Neutrophil (primary cell): ENCODE data around the gene TAS2R5.
"Not testable (repeated sequence)": the region's sequence is repeated elsewhere in the genome, so short reads cannot be mapped to it uniquely, and the experiment has no call there.

Experiments
- H3K27ac ChIP-seq: fragments of 200-600 bp; sonication (generic); 2 replicates; pipeline ENCODE4 v1.5.1; 2016; ENCODE audit warnings: mild to moderate bottlenecking, moderate library complexity
- H3K27me3 ChIP-seq: fragments of 200-600 bp; sonication (generic); 2 replicates; pipeline ENCODE4 v1.6.0; 2016; ENCODE audit warnings: mild to moderate bottlenecking
- H3K36me3 ChIP-seq: fragments of 200-600 bp; sonication (generic); 2 replicates; pipeline ENCODE4 v1.5.1; 2017
- H3K4me1 ChIP-seq, 2 experiments: fragments of 200-600 bp in 1 of 2; sonication (generic) in 1 of 2; 1 replicate in 1 of 2; 2 replicates in 1 of 2; pipeline versions ENCODE4 v1.5.1 to v1.6.1; 2013 to 2016; ENCODE audit warnings: low read depth in 1 of 2, low read length in 1 of 2, mild to moderate bottlenecking in 1 of 2, moderate library complexity in 1 of 2; ENCODE audit not compliant: control insufficient read depth in 1 of 2, insufficient read depth in 1 of 2
- H3K4me3 ChIP-seq, 2 experiments: fragments of 200-600 bp in 1 of 2; sonication (generic) in 1 of 2; 1 replicate in 1 of 2; 2 replicates in 1 of 2; pipeline ENCODE4 v1.5.1; 2013 to 2016; ENCODE audit warnings: low read depth in 1 of 2, low read length in 1 of 2, mild to moderate bottlenecking in 1 of 2, moderate library complexity in 1 of 2
- H3K9me3 ChIP-seq: fragments of 200-600 bp; sonication (generic); 2 replicates; pipeline ENCODE4 v1.5.1; 2016
- TF ChIP-seq, protein P1 (sequence below): fragments of 200-600 bp; sonication (generic); IDR thresholded peaks from 2 replicates; pipeline ENCODE4 v1.5.1; 2016; ENCODE audit warnings: antibody characterized with exemption

TAS2R5 gene, protein sequence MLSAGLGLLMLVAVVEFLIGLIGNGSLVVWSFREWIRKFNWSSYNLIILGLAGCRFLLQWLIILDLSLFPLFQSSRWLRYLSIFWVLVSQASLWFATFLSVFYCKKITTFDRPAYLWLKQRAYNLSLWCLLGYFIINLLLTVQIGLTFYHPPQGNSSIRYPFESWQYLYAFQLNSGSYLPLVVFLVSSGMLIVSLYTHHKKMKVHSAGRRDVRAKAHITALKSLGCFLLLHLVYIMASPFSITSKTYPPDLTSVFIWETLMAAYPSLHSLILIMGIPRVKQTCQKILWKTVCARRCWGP

DNA sequence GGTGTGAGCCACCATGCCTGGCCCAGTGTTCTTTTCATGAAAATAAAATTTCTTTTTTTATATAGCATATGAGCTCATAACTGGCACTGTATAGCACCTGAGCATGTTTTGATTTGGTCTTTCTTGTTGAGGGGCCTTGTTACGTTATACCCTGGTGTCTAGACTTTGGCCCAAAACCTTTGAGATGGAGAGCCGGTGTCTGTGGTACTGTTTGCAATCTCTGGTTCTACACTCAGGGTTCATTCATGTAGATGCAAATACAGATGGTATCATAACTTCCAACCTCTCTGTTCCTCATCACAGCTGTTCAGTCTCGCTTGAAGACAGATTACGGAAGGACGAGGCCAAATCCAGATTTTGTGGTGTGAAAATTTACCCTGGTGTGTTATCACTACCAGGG lies at the start of gene TAS2R5:
Gene TAS2R5 (plus strand): TSS at position 301 of the 400 bp plus-strand sequence. CDS start 145 bp downstream, outside the sequence.
- Histone ChIP-seq H3K27me3 (no peaks in the 10 kb centered on the region), H3K36me3 (no peaks in the 10 kb centered on the region), H3K4me3 (no peak within 1 kb of the TSS), H3K4me1 (peaks cover 12 to 13% of the 10 kb centered on the region in 2 experiments), H3K27ac (no peak within 1 kb of the TSS), H3K9me3 (no peaks in the 10 kb centered on the region)
- TF ChIP-seq, protein P1, sequence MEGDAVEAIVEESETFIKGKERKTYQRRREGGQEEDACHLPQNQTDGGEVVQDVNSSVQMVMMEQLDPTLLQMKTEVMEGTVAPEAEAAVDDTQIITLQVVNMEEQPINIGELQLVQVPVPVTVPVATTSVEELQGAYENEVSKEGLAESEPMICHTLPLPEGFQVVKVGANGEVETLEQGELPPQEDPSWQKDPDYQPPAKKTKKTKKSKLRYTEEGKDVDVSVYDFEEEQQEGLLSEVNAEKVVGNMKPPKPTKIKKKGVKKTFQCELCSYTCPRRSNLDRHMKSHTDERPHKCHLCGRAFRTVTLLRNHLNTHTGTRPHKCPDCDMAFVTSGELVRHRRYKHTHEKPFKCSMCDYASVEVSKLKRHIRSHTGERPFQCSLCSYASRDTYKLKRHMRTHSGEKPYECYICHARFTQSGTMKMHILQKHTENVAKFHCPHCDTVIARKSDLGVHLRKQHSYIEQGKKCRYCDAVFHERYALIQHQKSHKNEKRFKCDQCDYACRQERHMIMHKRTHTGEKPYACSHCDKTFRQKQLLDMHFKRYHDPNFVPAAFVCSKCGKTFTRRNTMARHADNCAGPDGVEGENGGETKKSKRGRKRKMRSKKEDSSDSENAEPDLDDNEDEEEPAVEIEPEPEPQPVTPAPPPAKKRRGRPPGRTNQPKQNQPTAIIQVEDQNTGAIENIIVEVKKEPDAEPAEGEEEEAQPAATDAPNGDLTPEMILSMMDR, result no peak

DNA sequence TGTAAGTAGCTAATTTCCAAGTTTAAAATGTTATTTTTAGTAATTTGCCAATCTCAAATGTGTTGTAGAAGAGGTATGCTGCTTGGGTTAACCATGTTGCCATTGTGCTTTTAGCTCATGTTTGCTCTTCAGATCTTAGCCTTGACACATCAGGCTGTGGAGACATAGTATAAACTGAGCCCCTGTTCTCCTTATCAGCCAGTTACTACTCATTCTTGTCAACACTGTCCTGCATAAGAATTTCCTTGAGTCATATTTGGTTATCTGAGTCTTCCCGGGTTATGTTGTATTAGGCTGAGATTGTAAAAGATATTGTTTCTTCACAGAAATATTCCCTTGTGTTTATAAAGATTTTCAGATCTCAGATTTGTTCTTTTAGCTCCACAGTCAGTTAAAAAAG lies 47.8 kb upstream of the TAS2R5 start:
- Histone ChIP-seq H3K27me3 (no peaks in the 10 kb centered on the region), H3K27ac (no peak overlapping the region), H3K4me1 (peaks cover 10 to 13% of the 10 kb centered on the region in 2 experiments), H3K4me3 (no peak overlapping the region), H3K36me3 (peaks cover 68% of the 10 kb centered on the region), H3K9me3 (no peaks in the 10 kb centered on the region)
- TF ChIP-seq, protein P1, result no peak

DNA sequence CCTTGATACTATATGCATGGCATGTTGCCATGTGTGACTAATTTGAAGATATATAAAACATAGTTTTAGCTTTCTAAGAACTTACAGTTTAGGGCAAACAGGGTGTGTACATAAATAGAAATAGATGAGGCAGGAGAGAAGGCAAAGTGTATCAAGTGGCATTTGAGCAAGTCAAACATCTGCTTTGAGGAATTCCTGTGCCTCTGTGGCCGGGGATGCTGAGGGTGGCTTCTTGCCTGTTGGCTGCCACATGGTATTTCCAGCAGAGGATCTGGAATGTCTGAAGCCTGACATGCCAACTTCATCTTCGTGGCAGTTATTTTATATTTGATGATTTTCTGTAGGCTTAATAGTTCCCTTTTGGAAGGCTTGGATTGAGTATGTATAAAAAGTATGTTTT lies 45.9 kb upstream of the TAS2R5 start:
- Histone ChIP-seq H3K27ac (no peak overlapping the region), H3K9me3 (no peaks in the 10 kb centered on the region), H3K27me3 (no peaks in the 10 kb centered on the region), H3K4me1 (no peaks in the 10 kb centered on the region), H3K36me3 (peaks cover 73% of the 10 kb centered on the region), H3K4me3 (no peak overlapping the region)
- TF ChIP-seq, protein P1, result no peak

GRCh38 chr7:141748396-141748795 lies 41.6 kb upstream of the TAS2R5 start:
- Histone ChIP-seq H3K27ac (no peak overlapping the region), H3K4me3 (no peak overlapping the region), H3K9me3 (peaks cover 20% of the 10 kb centered on the region), H3K27me3 (no peaks in the 10 kb centered on the region), H3K36me3 (peaks cover 68% of the 10 kb centered on the region), H3K4me1 (no peaks in the 10 kb centered on the region)
- TF ChIP-seq, protein P1, result no peak

DNA sequence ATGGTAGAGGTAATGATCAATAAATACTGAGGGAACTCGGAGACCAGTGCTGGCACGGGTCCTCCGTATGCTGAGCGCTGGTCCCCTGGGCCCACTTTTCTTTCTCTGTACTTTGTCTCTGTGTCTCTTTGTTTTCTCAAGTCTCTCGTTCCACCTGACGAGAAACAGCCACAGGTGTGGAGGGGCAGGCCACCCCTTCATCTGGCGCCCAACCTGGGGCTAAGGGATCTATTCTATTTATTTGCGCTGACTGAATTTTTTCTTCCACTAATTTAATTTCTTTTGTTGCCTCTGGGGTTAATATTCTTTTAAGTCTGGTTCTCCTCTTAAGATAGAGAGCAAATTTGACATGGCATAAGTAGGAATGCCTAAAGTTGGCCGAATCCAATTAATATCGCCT lies 38.1 kb upstream of the TAS2R5 start:
- H3K4me3 ChIP-seq, H3K27me3 ChIP-seq, H3K4me1 ChIP-seq, H3K27ac ChIP-seq: not testable (repeated sequence)
- Histone ChIP-seq H3K9me3 (peaks cover 20% of the 10 kb centered on the region), H3K36me3 (peaks cover 33% of the 10 kb centered on the region)

DNA sequence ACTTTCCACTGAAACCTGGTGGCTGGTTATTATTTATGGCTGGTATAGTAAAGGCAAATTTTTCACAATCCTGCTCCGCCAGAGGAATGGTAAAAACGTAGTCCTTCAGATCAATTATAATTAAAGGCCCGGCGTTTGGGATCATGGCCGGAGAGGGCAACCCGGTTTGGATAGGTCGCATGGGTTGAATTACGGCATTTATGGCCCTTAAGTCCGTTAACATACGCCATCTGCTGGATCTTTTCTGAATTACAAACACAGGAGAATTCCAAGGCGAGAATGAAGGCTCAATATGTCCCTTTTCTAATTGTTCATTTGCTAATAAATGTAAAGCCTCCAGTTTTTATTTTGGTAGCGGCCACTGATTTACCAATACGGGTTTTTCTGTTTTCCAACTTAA lies 37.4 kb upstream of the TAS2R5 start:
- peaks cover 20% of the 10 kb centered on the region for H3K9me3 ChIP-seq
- H3K27ac ChIP-seq, result no peak overlapping the region
- peaks cover 38% of the 10 kb centered on the region for H3K36me3 ChIP-seq
- TF ChIP-seq, protein P1, result no peak
- H3K27me3 ChIP-seq, result no peaks in the 10 kb centered on the region
- no peaks in the 10 kb centered on the region for H3K4me1 ChIP-seq
- H3K4me3 ChIP-seq, result no peak overlapping the region
